ENCODE data around the gene CNOT11.
"Not testable (repeated sequence)": the region's sequence is repeated elsewhere in the genome, so short reads cannot be mapped to it uniquely, and the experiment has no call there.

DNA sequence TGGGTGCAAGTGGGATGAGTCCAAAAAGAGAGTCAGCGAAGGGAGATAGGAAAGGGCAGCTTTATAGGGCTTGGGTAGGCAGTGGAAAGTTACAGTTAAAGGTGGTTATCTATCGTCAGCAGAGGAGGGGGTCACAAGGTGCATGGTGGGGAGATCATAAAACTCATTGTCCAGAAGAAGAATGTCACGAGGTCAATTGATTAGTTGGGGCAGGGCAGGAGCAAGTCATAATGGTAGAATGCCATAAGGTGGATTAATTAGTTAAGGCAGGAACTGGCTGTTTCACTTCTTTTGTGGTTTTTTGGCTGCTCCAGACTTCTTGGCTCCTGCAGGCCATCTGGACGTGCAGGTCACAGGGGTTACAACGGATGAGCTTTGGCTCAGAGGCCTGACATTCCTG lies 3.9 kb upstream of the CNOT11 start:
- TF ChIP-seq, protein P1, sequence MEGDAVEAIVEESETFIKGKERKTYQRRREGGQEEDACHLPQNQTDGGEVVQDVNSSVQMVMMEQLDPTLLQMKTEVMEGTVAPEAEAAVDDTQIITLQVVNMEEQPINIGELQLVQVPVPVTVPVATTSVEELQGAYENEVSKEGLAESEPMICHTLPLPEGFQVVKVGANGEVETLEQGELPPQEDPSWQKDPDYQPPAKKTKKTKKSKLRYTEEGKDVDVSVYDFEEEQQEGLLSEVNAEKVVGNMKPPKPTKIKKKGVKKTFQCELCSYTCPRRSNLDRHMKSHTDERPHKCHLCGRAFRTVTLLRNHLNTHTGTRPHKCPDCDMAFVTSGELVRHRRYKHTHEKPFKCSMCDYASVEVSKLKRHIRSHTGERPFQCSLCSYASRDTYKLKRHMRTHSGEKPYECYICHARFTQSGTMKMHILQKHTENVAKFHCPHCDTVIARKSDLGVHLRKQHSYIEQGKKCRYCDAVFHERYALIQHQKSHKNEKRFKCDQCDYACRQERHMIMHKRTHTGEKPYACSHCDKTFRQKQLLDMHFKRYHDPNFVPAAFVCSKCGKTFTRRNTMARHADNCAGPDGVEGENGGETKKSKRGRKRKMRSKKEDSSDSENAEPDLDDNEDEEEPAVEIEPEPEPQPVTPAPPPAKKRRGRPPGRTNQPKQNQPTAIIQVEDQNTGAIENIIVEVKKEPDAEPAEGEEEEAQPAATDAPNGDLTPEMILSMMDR (IDR thresholded peaks at IDR 0.05; ENCODE audit: control extremely low read depth in 1 of 3, insufficient read depth in 1 of 3, low read depth in 1 of 3, low read length in 3 of 3) = not testable (repeated sequence)
- not testable (repeated sequence) for TF ChIP-seq EP300 (IDR thresholded peaks at IDR 0.05; ENCODE audit: borderline replicate concordance in 1 of 2, low read depth in 2 of 2, low read length in 2 of 2); JUN (IDR thresholded peaks at IDR 0.05; ENCODE audit: low read depth, low read length); POLR2AphosphoS5 (IDR thresholded peaks at IDR 0.05; ENCODE audit: low read depth, low read length); KDM4A (IDR thresholded peaks at IDR 0.05; ENCODE audit: low read depth, low read length, severe bottlenecking); ZNF274 (IDR thresholded peaks at IDR 0.05; ENCODE audit: borderline replicate concordance, extremely low read depth, low read length); HDAC2 (IDR thresholded peaks at IDR 0.05; ENCODE audit: borderline replicate concordance in 1 of 2, low read depth in 2 of 2, low read length in 2 of 2); TBP (IDR thresholded peaks at IDR 0.05; ENCODE audit: low read depth, low read length)
